Right renal pelvis (tissue), 4 donors: ENCODE results near the gene GJB1. TPM values are rescaled to one million over a fixed set of nuclear protein-coding genes. Genes with fewer than 3 reads are reported as not detected.
A peak's percentile ranks its signal among the peaks of the same experiment; 100 is the strongest.
"Not testable (repeated sequence)": the region's sequence is repeated elsewhere in the genome, so short reads cannot be mapped to it uniquely, and the experiment has no call there.

ENCODE experiments used
- DNase-seq, 4 donors: peaks; one replicate each; pipeline ENCODE4 v3.0.0-alpha.2; 2013; ENCODE audit warnings: low read depth in 4 of 4, low spot score in 3 of 4, missing footprints in 1 of 4
- polyA plus RNA-seq, 4 donors: library from polyadenylated mRNA; unstranded; fragments of 120-200 nt; gene quantifications; one replicate each; pipeline ENCODE4 v1.2.1, GENCODE V29; 2013; ENCODE audit not compliant: insufficient read length in 4 of 4

The GJB1 gene
- 10 to 100 TPM; 42.1 to 55.6 (median 45.5) TPM for polyA plus RNA-seq

GRCh38 chrX:71222929-71223328, at the start of gene GJB1:
TSS of gene GJB1 (plus strand) at chrX:71223224. CDS start at chrX:71223708, 484 bp downstream.
- no peak for DNase-seq

GRCh38 chrX:71173440-71173839, 49.6 kb upstream of the GJB1 start:
- no peak for DNase-seq

- no peak for DNase-seq
Measured at GRCh38 chrX:71174795-71175194, 48.2 kb upstream of the GJB1 start.

- no peak for DNase-seq
Measured at GRCh38 chrX:71175531-71175930, 47.5 kb upstream of the GJB1 start.

- no peak for DNase-seq
Measured at GRCh38 chrX:71177327-71177726, 45.7 kb upstream of the GJB1 start.

GRCh38 chrX:71178908-71179307, 44.1 kb upstream of the GJB1 start:
- peak in 1 of 4 donors; percentile 43 for DNase-seq

- DNase-seq: not testable (repeated sequence)
Measured at GRCh38 chrX:71180579-71181265, 42.3 kb upstream of the GJB1 start.

GRCh38 chrX:71181558-71181909, 41.5 kb upstream of the GJB1 start:
- DNase-seq: peak in 2 of 4 donors; percentile 28 to 42

- DNase-seq: peak; percentile 67 to 89 (median 85)
Measured at GRCh38 chrX:71181910-71182799, 40.9 kb upstream of the GJB1 start.

GRCh38 chrX:71182871-71183270, 40.2 kb upstream of the GJB1 start:
- no peak for DNase-seq

- DNase-seq: peak in 1 of 4 donors; percentile 30
Measured at GRCh38 chrX:71183341-71183740, 39.7 kb upstream of the GJB1 start.

GRCh38 chrX:71184092-71184491, 38.9 kb upstream of the GJB1 start:
- DNase-seq: no peak

GRCh38 chrX:71184803-71185495, 38.1 kb upstream of the GJB1 start:
- no peak for DNase-seq

- DNase-seq: no peak
Measured at GRCh38 chrX:71191248-71191647, 31.8 kb upstream of the GJB1 start.

GRCh38 chrX:71195964-71196649, 26.9 kb upstream of the GJB1 start:
- no peak for DNase-seq

- no peak for DNase-seq
Measured at GRCh38 chrX:71198066-71198465, 25.0 kb upstream of the GJB1 start.

- no peak for DNase-seq
Measured at GRCh38 chrX:71199252-71200008, 23.6 kb upstream of the GJB1 start.

GRCh38 chrX:71210816-71211215, 12.2 kb upstream of the GJB1 start:
- DNase-seq: no peak

GRCh38 chrX:71212536-71212935, 10.5 kb upstream of the GJB1 start:
- DNase-seq: no peak

- no peak for DNase-seq
Measured at GRCh38 chrX:71214152-71214551, 8.9 kb upstream of the GJB1 start.
